Stimulated activated CD4-positive, alpha-beta T cell treated with anti-CD3 and anti-CD28 coated beads, Interleukin-1b, Interleukin-23, amount 100 ng/mL, for 1 hour (primary cell): ENCODE results near the gene RPL12.

Experiments used
- DNase-seq, 2 donors: peaks; one replicate each; pipeline ENCODE4 v3.0.0-alpha.2; 2020; ENCODE audit warnings: low read depth in 2 of 2

Gene RPL12

GRCh38 chr9:127450830-127451607 lies at the start of gene RPL12, which contains the start of gene LRSAM1:
Gene RPL12 (minus strand): TSS chr9:127451406. CDS start chr9:127451317, 89 bp downstream.
Gene LRSAM1 (plus strand): TSS chr9:127451510. CDS start chr9:127454528, 3,018 bp downstream.
- peak; percentile 96 to 99 for DNase-seq

GRCh38 chr9:127500862-127501261 lies 49.7 kb upstream of the RPL12 start:
- no peak for DNase-seq

- DNase-seq = no peak
Observed at GRCh38 chr9:127500399-127500798, 49.2 kb upstream of the RPL12 start.

- DNase-seq = no peak
Observed at GRCh38 chr9:127498298-127498697, 47.1 kb upstream of the RPL12 start.

GRCh38 chr9:127497656-127498290 lies 46.6 kb upstream of the RPL12 start:
- no peak for DNase-seq

GRCh38 chr9:127496974-127497373 lies 45.8 kb upstream of the RPL12 start:
- no peak for DNase-seq

- DNase-seq = no peak
Observed at GRCh38 chr9:127495884-127496555, 44.8 kb upstream of the RPL12 start.

- DNase-seq = no peak
Observed at GRCh38 chr9:127494304-127494702, 43.1 kb upstream of the RPL12 start.

GRCh38 chr9:127493592-127494303 lies 42.5 kb upstream of the RPL12 start:
- no peak for DNase-seq

GRCh38 chr9:127492616-127493015 lies 41.4 kb upstream of the RPL12 start:
- DNase-seq = no peak

GRCh38 chr9:127491516-127491915 lies 40.3 kb upstream of the RPL12 start:
- DNase-seq = no peak

GRCh38 chr9:127490535-127491230 lies 39.5 kb upstream of the RPL12 start:
- DNase-seq = no peak

- no peak for DNase-seq
Observed at GRCh38 chr9:127489471-127490115, 38.4 kb upstream of the RPL12 start.

- DNase-seq = no peak
Observed at GRCh38 chr9:127488946-127489345, 37.7 kb upstream of the RPL12 start.

- DNase-seq = no peak
Observed at GRCh38 chr9:127485995-127486394, 34.8 kb upstream of the RPL12 start.

- no peak for DNase-seq
Observed at GRCh38 chr9:127482662-127483061, 31.5 kb upstream of the RPL12 start.

GRCh38 chr9:127479507-127480081 lies 28.4 kb upstream of the RPL12 start:
- no peak for DNase-seq

GRCh38 chr9:127474592-127474991 lies 23.4 kb upstream of the RPL12 start:
- DNase-seq = no peak

GRCh38 chr9:127473932-127474331 lies 22.7 kb upstream of the RPL12 start:
- no peak for DNase-seq

- no peak for DNase-seq
Observed at GRCh38 chr9:127473501-127473900, 22.3 kb upstream of the RPL12 start.

- no peak for DNase-seq
Observed at GRCh38 chr9:127470662-127471061, 19.5 kb upstream of the RPL12 start.
